HCT116 (cell line): ENCODE data around the gene PLEKHO1. TPM values are rescaled to one million over a fixed set of nuclear protein-coding genes. Genes with fewer than 3 reads are reported as not detected.

Experiments
- ATAC-seq: fragments of 200-7000 bp; cut with Tn5 transposase; 2 replicates; pipeline ENCODE4 v1.9.1; 2020; ENCODE audit warnings: mild to moderate bottlenecking, moderate library complexity
- BruUV-seq: library from RNA; stranded (reverse); fragments of 400-500 nt; replicated peaks from 2 replicates; lab custom pipeline; 2021; lab: Mats Ljungman, UMichigan
- CTCF ChIA-PET: fragments of 300-600 bp; sonication (Branson Sonifier 250); formaldehyde crosslinking; loops from one replicate; lab custom pipeline; 2021; ENCODE audit warnings: antibody characterized with exemption; lab: Charles Lee
- POLR2A ChIA-PET: fragments of 300-600, 350-600 bp; sonication (Branson Sonifier 250); formaldehyde crosslinking; loops from one replicate; lab custom pipeline; 2021; ENCODE audit warnings: antibody characterized with exemption; lab: Charles Lee
- RAD21 ChIA-PET, 2 experiments: fragments of 300-600 bp; sonication (Branson Sonifier 250); formaldehyde crosslinking; loops; one replicate each; lab custom pipeline; 2023; ENCODE audit warnings: low total read pairs in 2 of 2; ENCODE audit not compliant: uncharacterized antibody in 2 of 2, unreplicated experiment in 2 of 2, low non-redundant PET in 1 of 2; lab: Charles Lee
- DNase-seq: peaks from one replicate; pipeline ENCODE4 v3.0.0-alpha.2; 2010; ENCODE audit warnings: low read depth, low spot score
- H2AFZ ChIP-seq: fragments of 200-600 bp; shearing (Covaris generic), sonication (generic); 2 replicates; pipeline ENCODE4 v1.6.1; 2017; ENCODE audit warnings: low read depth, mixed run types, mixed read lengths, antibody characterized with exemption, low read length; ENCODE audit not compliant: poor library complexity, severe bottlenecking
- H3K27ac ChIP-seq: 2 replicates; pipeline ENCODE4 v1.5.1; 2012; ENCODE audit warnings: low read depth, low read length
- H3K27me3 ChIP-seq: fragments of 200-600 bp; sonication (generic); 2 replicates; pipeline ENCODE4 v1.6.1; 2016; ENCODE audit warnings: mixed run types, low read length, mixed read lengths; ENCODE audit not compliant: insufficient read depth
- H3K36me3 ChIP-seq, 2 experiments: fragments of 200-500 bp in 1 of 2; fragments of 200-600 bp in 1 of 2; sonication (Bioruptor generic) in 1 of 2; sonication (generic) in 1 of 2; 2 replicates each; pipeline versions ENCODE4 v1.5.1 to v1.6.1; 2014 to 2016; ENCODE audit warnings: low read length in 2 of 2, inconsistent platforms in 1 of 2, mixed read lengths in 1 of 2, mixed run types in 1 of 2; ENCODE audit not compliant: insufficient read depth in 2 of 2, control insufficient read depth in 1 of 2
- H3K4me1 ChIP-seq, 2 experiments: fragments of 200-600 bp in 1 of 2; sonication (generic) in 1 of 2; 2 replicates each; pipeline versions ENCODE4 v1.5.1 to v1.6.1; 2012 to 2017; ENCODE audit warnings: low read length in 2 of 2, inconsistent platforms in 1 of 2, mild to moderate bottlenecking in 1 of 2, mixed read lengths in 1 of 2, mixed run types in 1 of 2, moderate library complexity in 1 of 2; ENCODE audit not compliant: insufficient read depth in 2 of 2, control insufficient read depth in 1 of 2
- H3K4me2 ChIP-seq: fragments of 200-600 bp; sonication (generic); 2 replicates; pipeline ENCODE4 v1.6.1; 2017; ENCODE audit warnings: mixed run types, low read length, mixed read lengths
- H3K4me3 ChIP-seq, 2 experiments: fragments of 200-600 bp in 1 of 2; sonication (generic) in 1 of 2; replicated peaks in 1 of 2; 2 replicates each; pipeline ENCODE4 v1.5.1; 2011 to 2016; ENCODE audit warnings: low read length in 2 of 2, control low read depth in 1 of 2, low read depth in 1 of 2, mild to moderate bottlenecking in 1 of 2, mixed read lengths in 1 of 2, mixed run types in 1 of 2
- H3K79me2 ChIP-seq: fragments of 200-600 bp; sonication (generic); 2 replicates; pipeline ENCODE4 v1.6.1; 2017; ENCODE audit warnings: mild to moderate bottlenecking, mixed run types, low read length, moderate library complexity, mixed read lengths; ENCODE audit not compliant: insufficient read depth
- H3K9ac ChIP-seq: fragments of 200-600 bp; sonication (generic); 2 replicates; pipeline ENCODE4 v1.6.1; 2016; ENCODE audit warnings: low read length, mixed read lengths
- H3K9me2 ChIP-seq: fragments of 200-600 bp; sonication (generic), shearing (Covaris generic); 2 replicates; pipeline ENCODE4 v1.6.1; 2017; ENCODE audit warnings: mixed run types, mild to moderate bottlenecking, moderate library complexity; ENCODE audit not compliant: insufficient read depth
- H3K9me3 ChIP-seq, 2 experiments: fragments of 200-500 bp in 1 of 2; fragments of 200-600 bp in 1 of 2; sonication (Bioruptor generic) in 1 of 2; sonication (generic) in 1 of 2; 2 replicates each; pipeline ENCODE4 v1.6.1; 2014 to 2017; ENCODE audit warnings: low read length in 2 of 2, mixed read lengths in 2 of 2, inconsistent platforms in 1 of 2, low read depth in 1 of 2, mild to moderate bottlenecking in 1 of 2, mixed run types in 1 of 2, moderate library complexity in 1 of 2; ENCODE audit not compliant: control insufficient read depth in 1 of 2, insufficient read depth in 1 of 2
- H4K20me1 ChIP-seq: fragments of 200-600 bp; sonication (generic), shearing (Covaris generic); 2 replicates; pipeline ENCODE4 v1.6.1; 2017; ENCODE audit warnings: mixed run types, mild to moderate bottlenecking, moderate library complexity; ENCODE audit not compliant: insufficient read depth
- CBX3 ChIP-seq: IDR thresholded peaks from 2 replicates; pipeline ENCODE4 v1.6.1; 2012; ENCODE audit warnings: low read depth
- CEBPB ChIP-seq: IDR thresholded peaks from 2 replicates; pipeline ENCODE4 v1.6.1; 2012; ENCODE audit warnings: low read depth
- EGR1 ChIP-seq: IDR thresholded peaks from 2 replicates; pipeline ENCODE4 v1.6.1; 2012; ENCODE audit warnings: low read depth
- ELF1 ChIP-seq: IDR thresholded peaks from 2 replicates; pipeline ENCODE4 v1.6.1; 2012; ENCODE audit warnings: low read depth, borderline replicate concordance
- EZH2 ChIP-seq: fragments of 200-600 bp; sonication (generic); IDR thresholded peaks from 2 replicates; pipeline ENCODE4 v1.6.1; 2017; ENCODE audit warnings: antibody characterized with exemption, mixed run types
- JUND ChIP-seq: IDR thresholded peaks from 2 replicates; pipeline ENCODE4 v1.6.1; 2012
- POLR2AphosphoS5 ChIP-seq: IDR thresholded peaks from 2 replicates; pipeline ENCODE4 v1.6.1; 2011; ENCODE audit warnings: mild to moderate bottlenecking, low read depth, low read length, moderate library complexity
- RAD21 ChIP-seq: IDR thresholded peaks from 2 replicates; pipeline ENCODE4 v1.6.1; 2012; ENCODE audit warnings: low read depth, mild to moderate bottlenecking
- SP1 ChIP-seq: IDR thresholded peaks from 2 replicates; pipeline ENCODE4 v1.6.1; 2012; ENCODE audit warnings: low read depth
- SRF ChIP-seq: IDR thresholded peaks from 2 replicates; pipeline ENCODE4 v1.6.1; 2012; ENCODE audit warnings: low read depth
- TCF7L2 ChIP-seq: IDR thresholded peaks from 2 replicates; pipeline ENCODE4 v1.7.0; 2011; ENCODE audit warnings: borderline replicate concordance, inconsistent platforms; ENCODE audit not compliant: insufficient read depth, insufficient read length; ENCODE audit errors: extremely low read depth
- ZFX ChIP-seq: fragments of 450-650 bp; IDR thresholded peaks from 2 replicates; pipeline ENCODE4 v1.6.1; 2017
- ZNF274 ChIP-seq: fragments of 200-500 bp; sonication (Bioruptor generic); IDR thresholded peaks from 2 replicates; pipeline ENCODE4 v1.6.1; 2014; ENCODE audit warnings: mild to moderate bottlenecking, low read depth, low read length, inconsistent platforms
- intact Hi-C: fragments of 100-400 bp; cut with micrococcal nuclease; formaldehyde crosslinking; loops from 2 replicates; pipeline ENCODE4 v1.10.0; 2022
- total RNA-seq: library from RNA; stranded (reverse); gene quantifications from one replicate; pipeline ENCODE4 v1.2.1, GENCODE V29; 2021; ENCODE audit not compliant: unreplicated experiment
- TF ChIP-seq, protein P1 (sequence below): IDR thresholded peaks from 2 replicates; pipeline ENCODE4 v1.6.1; 2012
- TF ChIP-seq, protein P2 (sequence below), 3 experiments: fragments of 200-600 bp in 1 of 3; sonication (generic) in 1 of 3; IDR thresholded peaks in 2 of 3; conservative IDR thresholded peaks in 1 of 3; 2 replicates each; pipeline ENCODE4 v1.5.1; 2012 to 2017; ENCODE audit warnings: low read depth in 2 of 3, low read length in 2 of 3, antibody characterized with exemption in 1 of 3, borderline replicate concordance in 1 of 3, control low read depth in 1 of 3, mild to moderate bottlenecking in 1 of 3, mixed read lengths in 1 of 3, mixed run types in 1 of 3, moderate library complexity in 1 of 3; ENCODE audit not compliant: insufficient read depth in 1 of 3
- TF ChIP-seq, protein P3 (sequence below): IDR thresholded peaks from 2 replicates; pipeline ENCODE4 v1.6.1; 2011; ENCODE audit warnings: mild to moderate bottlenecking, low read length, moderate library complexity; ENCODE audit not compliant: insufficient replicate concordance; ENCODE audit errors: extremely low read depth
- TF ChIP-seq, protein P4 (sequence below): IDR thresholded peaks from 2 replicates; pipeline ENCODE4 v1.6.1; 2012

PLEKHO1 gene
- total RNA-seq, 1 experiment from 2014 or later = 6.9 TPM

DNA sequence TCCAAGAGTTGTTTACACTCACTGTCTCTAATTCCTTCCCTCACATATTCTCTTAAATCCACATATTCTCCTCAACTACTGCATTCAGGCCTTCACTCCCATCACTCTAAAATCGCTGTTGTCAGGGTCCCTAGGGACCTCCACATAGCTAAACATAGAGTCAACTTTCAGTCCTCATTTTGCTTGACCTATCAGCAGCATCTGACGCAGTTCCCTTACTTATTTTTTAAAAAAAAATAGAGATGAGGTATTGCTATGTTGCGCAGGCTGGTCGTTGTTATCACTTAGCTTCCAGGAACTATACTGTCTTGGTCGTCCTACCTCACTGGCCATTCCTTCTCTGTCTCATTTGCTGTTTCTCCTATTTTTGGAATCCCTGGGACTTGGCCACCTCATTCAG, 11.7 kb upstream of the PLEKHO1 start:
- no peaks in the 10 kb centered on the region for H3K27me3 ChIP-seq
- BruUV-seq = no TSS peak
- RAD21 ChIA-PET = no interaction called here
- POLR2A ChIA-PET = no interaction called here
- H3K27ac ChIP-seq = no peak overlapping the region
- peaks cover 3 to 11% of the 10 kb centered on the region in 2 experiments; a peak in 3 of 4 replicates for H3K4me1 ChIP-seq
- DNase-seq (no peak), ATAC-seq (no peak)
- CTCF ChIA-PET = no interaction called here
- H3K4me3 ChIP-seq = no peak overlapping the region
- no peak overlapping the region for H3K4me2 ChIP-seq
- intact Hi-C loops = no loop called here
- H2AFZ ChIP-seq = no peak overlapping the region
- H3K9me2 ChIP-seq = no peaks in the 10 kb centered on the region
- H4K20me1 ChIP-seq = no peaks in the 10 kb centered on the region
- H3K9me3 ChIP-seq = no peaks in the 10 kb centered on the region
- H3K36me3 ChIP-seq = no peaks in the 10 kb centered on the region
- H3K79me2 ChIP-seq = no peaks in the 10 kb centered on the region
- no peak for TF ChIP-seq ELF1
- no peak for TF ChIP-seq ZFX
- TF ChIP-seq, protein P1, sequence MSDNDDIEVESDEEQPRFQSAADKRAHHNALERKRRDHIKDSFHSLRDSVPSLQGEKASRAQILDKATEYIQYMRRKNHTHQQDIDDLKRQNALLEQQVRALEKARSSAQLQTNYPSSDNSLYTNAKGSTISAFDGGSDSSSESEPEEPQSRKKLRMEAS = no peak
- no peak for TF ChIP-seq ZNF274
- no peak for TF ChIP-seq EGR1
- TF ChIP-seq, protein P2, sequence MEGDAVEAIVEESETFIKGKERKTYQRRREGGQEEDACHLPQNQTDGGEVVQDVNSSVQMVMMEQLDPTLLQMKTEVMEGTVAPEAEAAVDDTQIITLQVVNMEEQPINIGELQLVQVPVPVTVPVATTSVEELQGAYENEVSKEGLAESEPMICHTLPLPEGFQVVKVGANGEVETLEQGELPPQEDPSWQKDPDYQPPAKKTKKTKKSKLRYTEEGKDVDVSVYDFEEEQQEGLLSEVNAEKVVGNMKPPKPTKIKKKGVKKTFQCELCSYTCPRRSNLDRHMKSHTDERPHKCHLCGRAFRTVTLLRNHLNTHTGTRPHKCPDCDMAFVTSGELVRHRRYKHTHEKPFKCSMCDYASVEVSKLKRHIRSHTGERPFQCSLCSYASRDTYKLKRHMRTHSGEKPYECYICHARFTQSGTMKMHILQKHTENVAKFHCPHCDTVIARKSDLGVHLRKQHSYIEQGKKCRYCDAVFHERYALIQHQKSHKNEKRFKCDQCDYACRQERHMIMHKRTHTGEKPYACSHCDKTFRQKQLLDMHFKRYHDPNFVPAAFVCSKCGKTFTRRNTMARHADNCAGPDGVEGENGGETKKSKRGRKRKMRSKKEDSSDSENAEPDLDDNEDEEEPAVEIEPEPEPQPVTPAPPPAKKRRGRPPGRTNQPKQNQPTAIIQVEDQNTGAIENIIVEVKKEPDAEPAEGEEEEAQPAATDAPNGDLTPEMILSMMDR (IDR thresholded peaks at IDR 0.05 in 2 of 3, conservative IDR thresholded peaks at IDR 0.05 in 1 of 3; ENCODE audit: borderline replicate concordance in 1 of 3, insufficient read depth in 1 of 3, low read depth in 2 of 3, low read length in 2 of 3) = no peak
- TF ChIP-seq, protein P3, sequence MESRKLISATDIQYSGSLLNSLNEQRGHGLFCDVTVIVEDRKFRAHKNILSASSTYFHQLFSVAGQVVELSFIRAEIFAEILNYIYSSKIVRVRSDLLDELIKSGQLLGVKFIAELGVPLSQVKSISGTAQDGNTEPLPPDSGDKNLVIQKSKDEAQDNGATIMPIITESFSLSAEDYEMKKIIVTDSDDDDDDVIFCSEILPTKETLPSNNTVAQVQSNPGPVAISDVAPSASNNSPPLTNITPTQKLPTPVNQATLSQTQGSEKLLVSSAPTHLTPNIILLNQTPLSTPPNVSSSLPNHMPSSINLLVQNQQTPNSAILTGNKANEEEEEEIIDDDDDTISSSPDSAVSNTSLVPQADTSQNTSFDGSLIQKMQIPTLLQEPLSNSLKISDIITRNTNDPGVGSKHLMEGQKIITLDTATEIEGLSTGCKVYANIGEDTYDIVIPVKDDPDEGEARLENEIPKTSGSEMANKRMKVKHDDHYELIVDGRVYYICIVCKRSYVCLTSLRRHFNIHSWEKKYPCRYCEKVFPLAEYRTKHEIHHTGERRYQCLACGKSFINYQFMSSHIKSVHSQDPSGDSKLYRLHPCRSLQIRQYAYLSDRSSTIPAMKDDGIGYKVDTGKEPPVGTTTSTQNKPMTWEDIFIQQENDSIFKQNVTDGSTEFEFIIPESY = no peak
- no peak for TF ChIP-seq RAD21
- TF ChIP-seq CEBPB = no peak
- TF ChIP-seq, protein P4, sequence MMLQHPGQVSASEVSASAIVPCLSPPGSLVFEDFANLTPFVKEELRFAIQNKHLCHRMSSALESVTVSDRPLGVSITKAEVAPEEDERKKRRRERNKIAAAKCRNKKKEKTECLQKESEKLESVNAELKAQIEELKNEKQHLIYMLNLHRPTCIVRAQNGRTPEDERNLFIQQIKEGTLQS = no peak
- no peak for TF ChIP-seq EZH2
- TF ChIP-seq CBX3 = no peak
- TF ChIP-seq SP1 = no peak
- TF ChIP-seq JUND = no peak
- no peak for TF ChIP-seq SRF
- TF ChIP-seq POLR2AphosphoS5 = no peak
- no peak for TF ChIP-seq TCF7L2
- TF ChIP-seq, all 23 proteins: peak for 0
- no peak overlapping the region for H3K9ac ChIP-seq
